ENCODE measurements around the gene VWA3A. TPM values are rescaled to one million over a fixed set of nuclear protein-coding genes. Genes with fewer than 3 reads are reported as not detected.
"Not testable (repeated sequence)": the region's sequence is repeated elsewhere in the genome, so short reads cannot be mapped to it uniquely, and the experiment has no call there.

VWA3A gene
- total RNA-seq, 2 donors from 2014 or later: not detected

DNA sequence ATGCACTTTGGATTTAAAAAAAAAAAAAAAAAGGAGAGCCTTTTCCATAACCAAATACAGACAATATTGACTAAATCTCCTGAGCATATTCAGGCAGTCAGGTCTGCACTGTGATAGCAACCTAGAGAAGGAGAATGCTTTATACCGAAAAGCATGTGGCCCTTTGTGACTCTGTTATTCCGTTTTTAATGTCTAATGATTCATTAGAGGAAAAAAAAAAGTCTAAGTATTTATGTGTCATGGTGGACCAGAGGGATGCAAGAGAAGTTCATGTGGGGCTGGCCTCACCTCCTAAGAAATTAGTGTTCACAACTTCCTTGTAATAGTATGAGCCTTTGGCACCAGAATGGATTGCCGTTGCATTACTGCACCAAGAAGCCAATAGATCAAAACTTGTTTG, 11.3 kb upstream of the VWA3A start:
- no peak for ATAC-seq
- DNase-seq: no peak
- intact Hi-C loops (cut with DNase I): no loop called here

DNA sequence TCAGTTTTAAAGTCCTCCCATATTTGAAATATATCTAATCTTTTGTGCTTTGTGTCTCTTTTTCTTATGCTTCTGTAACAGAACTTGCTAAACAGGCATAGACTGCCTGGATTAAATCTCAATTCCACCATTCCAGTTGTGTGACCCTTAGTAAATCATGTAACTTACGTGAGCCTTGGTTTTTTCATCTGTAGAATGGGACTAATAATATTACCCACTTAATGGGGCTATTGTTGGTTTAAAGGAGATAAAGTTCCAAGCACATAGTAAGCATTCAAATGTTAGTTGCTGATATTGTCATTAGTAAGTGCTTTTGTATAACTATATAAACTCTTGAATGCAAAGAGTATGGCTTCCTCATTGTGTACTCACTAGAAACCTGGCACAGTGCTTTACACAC, 5.9 kb upstream of the VWA3A start:
- ATAC-seq (no peak), DNase-seq (no peak)
- intact Hi-C loops (cut with DNase I): no loop called here

DNA sequence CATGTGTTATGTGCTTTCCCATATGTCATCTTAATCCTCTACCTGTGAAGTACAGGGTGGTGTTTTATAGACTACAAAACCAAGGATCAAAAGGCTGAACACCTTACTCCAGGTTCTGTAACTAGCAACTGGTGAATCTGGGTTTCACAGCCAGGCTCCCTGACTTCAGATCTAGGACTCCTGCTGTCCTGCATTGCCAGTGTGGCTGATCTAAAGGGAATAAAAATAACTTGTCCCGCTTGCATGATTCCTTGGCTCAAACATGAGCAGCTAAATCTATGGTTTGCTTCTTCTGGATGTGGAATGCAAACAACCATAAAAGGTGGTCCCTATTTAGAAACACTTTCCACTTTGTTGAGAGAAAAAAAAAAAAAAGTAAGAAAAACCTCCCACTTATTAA, 3.7 kb upstream of the VWA3A start:
- no peak for DNase-seq
- intact Hi-C loops (cut with DNase I): no loop called here
- ATAC-seq: no peak

DNA sequence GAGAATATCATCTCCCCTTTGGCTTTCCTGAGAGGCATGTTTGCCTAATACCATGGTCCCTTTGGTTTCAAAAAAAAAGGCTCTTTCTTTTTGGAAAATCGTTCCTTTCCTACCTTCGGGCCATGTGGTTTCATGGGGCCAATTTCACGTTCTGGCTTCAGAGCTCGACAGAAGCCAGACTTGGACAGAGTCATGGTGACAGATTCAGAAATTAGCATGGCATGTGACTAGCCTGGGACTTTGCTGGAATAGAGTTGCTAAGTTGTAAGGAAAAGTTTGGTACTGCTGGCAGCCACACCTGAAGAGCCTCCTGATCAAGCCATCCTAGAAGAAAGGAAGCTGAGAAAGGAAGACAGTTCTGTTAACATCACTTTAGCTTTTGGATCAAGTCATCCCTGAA, 2.4 kb upstream of the VWA3A start:
- intact Hi-C loops (cut with DNase I): loop anchor here in 1 of 2 donors (10.0 kb wide), 1 partner anchor 85 kb away; no protein-coding TSS in a partner anchor

DNA sequence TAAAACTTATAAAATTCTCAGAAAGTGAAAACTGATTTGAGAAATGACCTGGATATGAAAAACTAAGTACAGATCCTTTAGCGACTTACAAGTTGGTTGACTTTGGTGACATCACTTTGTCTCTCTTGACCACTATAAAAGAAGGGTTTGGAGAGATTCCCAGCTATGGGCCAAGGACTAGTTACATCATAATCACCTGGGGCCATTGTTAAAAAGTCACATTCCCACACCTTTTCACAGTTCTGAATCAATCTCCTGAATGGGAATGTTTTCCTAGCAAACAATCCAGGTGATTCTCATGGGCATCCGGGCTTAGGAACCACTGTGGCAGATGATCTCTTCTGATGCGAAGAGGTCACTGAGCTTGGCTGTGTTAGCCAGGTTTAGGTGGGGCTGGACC, 620 bp upstream of the VWA3A start:
- DNase-seq (no peak), ATAC-seq (no peak)
- intact Hi-C loops (cut with DNase I): loop anchor here in 1 of 2 donors (10.0 kb wide), 1 partner anchor 83 kb away; no protein-coding TSS in a partner anchor

More for the DNA sequence above, 2.4 kb upstream of the VWA3A start:
- DNase-seq (no peak), ATAC-seq (no peak)

DNA sequence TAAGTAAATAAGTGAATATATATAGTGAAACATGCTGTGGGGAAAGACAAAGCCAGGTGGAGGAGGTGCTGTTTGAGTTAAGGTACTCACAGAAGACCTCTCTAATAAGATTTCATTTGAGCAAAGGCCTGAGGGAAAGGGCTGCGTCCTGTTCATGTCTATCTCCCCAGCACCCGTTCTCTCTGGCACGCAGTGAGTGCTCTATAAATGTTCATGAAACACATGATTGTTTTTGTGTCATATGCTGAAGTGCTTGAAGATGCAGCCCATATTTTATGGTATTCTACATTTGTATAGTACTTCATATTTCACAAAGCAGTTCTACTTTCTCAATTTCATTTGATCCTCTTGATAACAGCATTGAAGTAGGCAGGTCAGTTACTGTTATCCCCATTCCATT, 990 bp downstream of the VWA3A start:
- intact Hi-C loops (cut with DNase I): loop anchor here in 1 of 2 donors (10.0 kb wide), 1 partner anchor 81 kb away; no protein-coding TSS in a partner anchor
- DNase-seq (no peak), ATAC-seq (no peak)

DNA sequence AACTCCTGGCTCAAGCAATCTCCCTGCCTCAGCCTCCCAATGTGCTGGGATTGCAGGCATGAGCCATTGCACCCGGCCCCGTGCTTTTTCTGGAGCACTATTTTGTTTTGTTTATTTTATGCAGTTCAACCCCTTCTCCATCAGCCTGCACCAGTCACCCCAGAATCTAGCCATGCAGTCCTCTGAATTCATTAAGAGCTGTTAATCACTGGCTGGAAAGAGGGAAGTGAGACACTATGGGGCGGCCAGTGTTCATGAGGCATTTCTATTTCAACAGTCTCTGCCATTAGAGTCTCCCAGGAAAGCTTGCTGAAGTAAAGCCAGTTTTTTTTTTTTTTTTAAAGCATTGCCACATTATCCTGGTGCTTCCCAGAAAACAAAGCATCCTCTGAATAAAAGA, 1.7 kb downstream of the VWA3A start:
- intact Hi-C loops (cut with DNase I): loop anchor here in 1 of 2 donors (10.0 kb wide), 1 partner anchor 81 kb away; no protein-coding TSS in a partner anchor
- ATAC-seq: no peak
- no peak for DNase-seq

DNA sequence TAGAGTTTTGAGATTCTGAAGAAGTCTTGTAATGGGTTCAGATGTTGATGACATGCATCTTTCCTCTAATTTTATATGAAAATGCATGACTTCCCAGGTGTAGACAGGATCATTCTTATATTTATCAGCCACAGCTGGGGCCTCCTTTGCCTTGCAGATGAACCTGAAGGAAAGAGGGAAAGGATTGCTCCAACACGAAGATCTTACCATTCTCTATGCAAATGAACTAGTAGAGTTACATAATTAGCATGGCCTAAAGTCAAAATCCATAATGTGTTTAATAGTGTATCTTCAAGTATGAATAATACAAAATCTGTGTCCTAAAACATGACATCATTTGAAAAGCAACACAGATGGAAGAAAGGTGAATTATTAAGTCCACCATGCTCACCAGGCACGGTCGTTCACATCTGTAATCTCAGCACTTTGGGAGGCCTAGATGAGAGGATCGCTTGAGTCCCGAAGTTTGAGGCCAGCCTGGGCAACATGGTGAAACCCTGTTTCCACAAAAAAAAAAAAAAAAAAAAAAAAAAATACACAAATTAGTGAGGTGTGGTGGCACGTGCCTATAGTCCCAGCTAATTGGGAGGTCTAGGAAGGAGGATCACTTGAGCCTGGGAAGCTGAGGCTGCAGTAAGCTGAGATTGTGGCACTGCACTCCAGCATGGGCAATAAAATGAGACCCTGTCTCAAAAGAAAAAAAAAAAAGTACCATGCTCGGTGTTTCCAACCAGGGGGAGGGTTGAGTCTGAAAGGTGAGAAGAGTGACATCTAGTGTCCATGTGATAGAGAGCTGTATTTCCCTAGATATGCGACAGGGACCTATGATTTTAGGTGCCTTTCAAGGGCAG, 6.3 kb downstream of the VWA3A start:
- peak; percentile 55 to 60 for ATAC-seq
- no peak for DNase-seq
- intact Hi-C loops (cut with DNase I): loop anchor here (2.0 to 10.0 kb wide), 3 partner anchors 76 to 98 kb away; partner anchors contain the start of gene PDZD9 (in 2 of the 2)

DNA sequence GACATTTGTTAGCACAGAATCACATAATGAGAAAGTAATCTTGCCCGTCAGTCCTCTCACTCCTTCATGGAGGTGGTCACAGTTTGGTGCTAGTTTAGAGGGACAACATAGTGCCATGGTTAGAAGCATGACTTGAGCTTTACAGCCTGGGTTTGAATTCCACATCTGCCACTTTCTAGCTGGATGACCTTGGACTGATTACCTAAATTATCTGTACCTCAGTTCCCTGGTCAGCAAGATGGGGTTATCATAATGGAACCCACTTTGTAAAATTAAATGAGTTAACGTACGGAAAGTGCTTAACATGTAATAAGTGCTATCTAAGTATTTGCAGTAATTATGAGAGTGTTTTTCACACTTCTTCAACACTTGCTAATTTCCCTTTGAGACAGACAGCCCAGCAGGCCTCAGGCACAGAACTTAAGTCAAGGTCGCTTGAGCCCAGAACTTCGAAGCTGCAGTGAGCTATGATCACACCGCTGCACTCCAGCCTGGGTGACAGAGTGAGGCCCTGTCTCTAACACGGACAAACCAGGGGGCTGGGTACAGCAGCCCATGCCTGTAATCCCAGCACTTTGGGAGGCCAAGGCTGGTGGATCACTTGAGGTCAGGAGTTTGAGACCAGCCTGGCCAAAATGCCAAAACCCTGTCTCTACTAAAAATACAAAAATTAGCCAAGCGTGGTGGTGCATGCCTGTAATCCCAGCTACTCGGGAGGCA, 7.1 kb downstream of the VWA3A start:
- DNase-seq (no peak), ATAC-seq (no peak)

DNA sequence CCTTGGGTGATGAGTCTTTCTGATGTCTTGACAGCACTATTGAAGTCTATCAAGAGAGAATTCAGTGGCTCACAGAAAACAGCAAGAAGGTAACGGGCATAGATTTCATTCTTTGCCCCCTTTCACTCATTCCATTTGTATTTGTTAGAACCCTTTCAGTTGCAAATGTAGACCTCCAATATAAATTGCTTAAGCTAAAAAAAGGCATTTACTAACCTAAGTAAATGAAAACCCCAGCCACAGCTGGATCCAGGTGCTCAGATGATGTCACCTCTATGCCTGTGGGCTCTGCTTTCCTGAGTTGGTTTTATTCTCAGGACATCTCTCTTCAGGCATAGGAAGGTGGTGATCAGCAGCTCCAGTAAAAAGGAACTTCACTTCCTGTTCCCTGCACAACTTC, 11.1 kb downstream of the VWA3A start:
- DNase-seq (no peak), ATAC-seq (no peak)
- intact Hi-C loops (cut with DNase I): no loop called here

More for the DNA sequence above, 7.1 kb downstream of the VWA3A start:
- intact Hi-C loops (cut with DNase I): loop anchor here (2.0 to 10.0 kb wide), 3 partner anchors 75 to 99 kb away; partner anchors contain the start of gene PDZD9 (in 2 of the 2)

DNA sequence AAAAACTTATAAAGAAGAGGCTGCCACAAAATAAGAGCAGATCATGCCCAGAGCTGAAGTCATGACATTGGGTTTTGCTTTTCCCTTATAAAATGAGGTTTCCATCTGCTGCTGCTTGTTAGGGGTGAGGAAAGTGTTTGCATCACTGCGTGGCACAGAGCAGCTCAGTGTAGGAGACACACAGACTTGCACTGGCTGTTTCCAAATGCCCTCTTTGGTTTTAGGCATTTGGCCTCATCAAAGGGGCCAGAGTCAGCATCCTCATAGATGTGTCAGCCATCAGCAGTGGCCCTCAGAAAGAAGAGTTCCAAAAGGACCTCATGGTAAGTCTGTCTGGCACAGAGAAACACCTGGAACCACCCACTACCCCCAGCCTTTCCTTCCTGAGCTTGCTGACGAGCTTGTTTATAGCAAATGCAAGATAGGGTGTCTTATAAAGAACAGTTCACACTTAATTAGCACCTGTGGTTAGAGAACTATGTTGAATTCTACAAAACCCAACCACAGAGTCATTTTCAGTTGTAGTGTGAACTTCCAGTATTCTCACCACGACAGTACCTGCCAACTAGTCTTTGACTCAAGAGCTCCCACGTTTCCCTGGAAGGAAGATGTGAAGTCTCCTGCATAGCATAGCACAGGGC, 17.0 kb downstream of the VWA3A start:
- intact Hi-C loops (cut with DNase I): no loop called here
- ATAC-seq: no peak

DNA sequence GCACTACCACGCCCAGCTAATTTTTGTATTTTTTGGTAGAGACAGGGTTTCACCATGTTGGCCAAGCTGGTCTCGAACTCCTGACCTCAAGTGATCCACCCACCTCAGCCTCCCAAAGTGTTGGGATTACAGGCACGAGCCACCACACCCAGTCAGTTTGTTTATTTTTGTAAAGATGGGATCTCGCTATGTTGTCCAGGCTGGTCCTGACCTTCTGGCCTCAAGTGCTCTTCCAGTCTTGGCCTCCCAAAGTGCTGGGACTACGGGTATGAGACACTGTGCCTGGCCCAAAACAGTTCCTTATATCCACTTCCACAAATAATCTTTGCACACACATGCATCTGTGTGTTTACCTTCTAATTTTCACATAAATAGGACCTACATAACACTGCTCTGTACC, 19.3 kb downstream of the VWA3A start:
- ATAC-seq; intact Hi-C loops (cut with DNase I); DNase-seq: not testable (repeated sequence)

More for the DNA sequence above, 17.0 kb downstream of the VWA3A start:
- no peak for DNase-seq

DNA sequence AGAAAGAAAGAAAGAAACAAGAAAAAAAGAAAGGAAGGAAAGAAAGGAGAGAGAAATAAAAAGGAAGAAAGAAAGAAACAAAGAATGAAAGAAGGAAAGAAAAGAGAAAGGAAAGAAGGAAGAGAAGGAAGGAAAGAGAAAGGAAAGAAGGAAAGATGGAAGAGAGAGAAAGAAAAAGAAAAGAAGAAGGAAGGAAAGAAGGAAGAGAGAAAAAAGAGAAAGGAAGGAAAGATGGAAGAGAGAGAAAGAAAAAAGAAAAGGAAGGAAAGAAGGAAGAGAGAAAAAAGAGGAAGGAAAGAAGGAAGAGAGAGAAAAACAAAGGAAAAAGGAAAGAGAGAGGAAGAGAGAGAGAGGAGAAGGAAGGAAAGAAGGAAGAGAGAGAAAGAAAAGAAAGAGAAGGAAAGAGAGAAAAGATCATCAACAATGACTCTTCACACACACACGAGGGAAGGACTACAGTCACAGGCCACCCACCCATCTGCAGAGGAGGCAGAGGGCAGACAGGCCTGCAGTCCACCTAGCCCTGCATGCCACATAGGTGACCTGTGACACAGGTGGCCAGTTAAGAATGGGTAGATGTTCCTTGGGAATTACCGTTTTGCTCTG, 23.9 kb downstream of the VWA3A start:
- ATAC-seq (no peak), DNase-seq (no peak)
- intact Hi-C loops (cut with DNase I): no loop called here

DNA sequence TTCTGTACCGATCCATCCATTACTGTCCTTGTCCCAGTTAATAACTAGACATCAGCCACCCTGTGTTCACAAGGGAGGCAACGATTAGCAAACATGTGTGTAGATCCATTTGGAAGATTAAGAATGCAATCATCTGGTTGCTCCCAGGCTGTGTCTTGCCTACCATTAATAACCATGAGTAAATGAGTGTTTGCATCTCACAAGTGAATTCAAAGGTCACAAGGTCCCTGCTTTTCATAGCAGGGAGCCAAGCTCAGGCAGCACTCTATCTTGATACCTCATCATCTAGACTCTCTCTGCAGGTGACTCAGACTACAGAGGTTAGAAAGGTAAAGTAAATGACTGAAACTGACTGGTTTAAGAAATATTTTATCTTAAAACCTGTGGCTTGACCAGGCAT, 25.3 kb downstream of the VWA3A start:
- DNase-seq: no peak
- no peak for ATAC-seq
- intact Hi-C loops (cut with DNase I): no loop called here

DNA sequence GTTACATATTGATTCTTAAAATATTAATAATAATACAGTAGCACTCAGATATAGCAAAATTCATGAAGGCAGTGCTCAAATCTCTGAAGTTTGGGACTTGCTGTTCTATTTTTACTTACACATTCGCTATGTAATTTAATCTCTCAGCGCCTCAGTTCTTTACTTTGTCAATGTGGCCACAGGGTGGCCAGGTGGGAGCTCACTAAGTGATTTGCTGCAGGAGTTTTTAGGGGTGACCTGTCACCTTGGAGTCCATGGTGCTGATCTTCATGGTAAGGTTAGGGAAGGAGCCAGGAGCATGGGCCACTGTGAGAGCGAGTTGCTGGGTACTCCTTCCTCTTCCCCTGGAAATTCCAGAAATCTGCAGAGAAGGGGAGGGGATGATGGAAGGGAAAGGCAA, 28.1 kb downstream of the VWA3A start:
- ATAC-seq (no peak), DNase-seq (no peak)
- intact Hi-C loops (cut with DNase I): no loop called here

DNA sequence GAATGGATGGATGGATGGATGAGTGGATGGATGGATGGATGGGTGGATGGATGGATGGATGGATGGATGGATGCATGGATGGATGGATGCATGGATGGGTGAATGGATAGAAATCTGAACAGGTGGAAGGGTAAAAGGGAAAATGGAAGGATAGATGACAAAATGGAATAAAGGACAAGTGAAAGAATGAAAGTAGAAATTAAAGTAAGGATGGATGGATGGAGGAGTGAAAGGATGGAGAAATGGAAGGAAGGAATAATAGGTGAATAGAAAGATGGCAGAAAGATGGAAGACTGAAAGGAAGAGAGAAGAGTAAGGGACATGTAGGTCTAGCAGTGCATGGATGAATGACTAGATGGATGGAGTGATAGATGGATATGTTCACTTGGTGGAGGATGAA, 29.9 kb downstream of the VWA3A start:
- ATAC-seq (no peak), DNase-seq (no peak)
- intact Hi-C loops (cut with DNase I): no loop called here

DNA sequence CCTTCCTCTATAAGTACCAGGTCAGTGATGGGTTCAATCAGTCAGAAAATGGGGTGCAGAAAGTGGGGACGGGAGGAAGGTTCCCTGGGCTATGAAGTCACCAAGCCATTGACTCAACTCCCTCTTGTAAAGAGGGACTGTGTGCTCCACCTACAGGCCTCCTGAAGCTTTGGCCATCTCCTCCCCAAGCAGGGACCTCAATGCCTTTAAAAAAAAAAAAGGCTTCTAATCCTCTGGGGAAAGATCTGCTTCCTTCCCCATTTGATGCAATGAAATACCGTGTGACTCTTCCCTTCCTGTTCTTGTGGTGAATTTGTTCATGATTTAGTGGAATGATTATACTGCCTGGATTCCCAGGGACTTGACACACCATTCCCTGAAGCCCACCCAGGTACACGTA, 30.8 kb downstream of the VWA3A start:
- intact Hi-C loops (cut with DNase I): no loop called here
- DNase-seq (no peak), ATAC-seq (no peak)

DNA sequence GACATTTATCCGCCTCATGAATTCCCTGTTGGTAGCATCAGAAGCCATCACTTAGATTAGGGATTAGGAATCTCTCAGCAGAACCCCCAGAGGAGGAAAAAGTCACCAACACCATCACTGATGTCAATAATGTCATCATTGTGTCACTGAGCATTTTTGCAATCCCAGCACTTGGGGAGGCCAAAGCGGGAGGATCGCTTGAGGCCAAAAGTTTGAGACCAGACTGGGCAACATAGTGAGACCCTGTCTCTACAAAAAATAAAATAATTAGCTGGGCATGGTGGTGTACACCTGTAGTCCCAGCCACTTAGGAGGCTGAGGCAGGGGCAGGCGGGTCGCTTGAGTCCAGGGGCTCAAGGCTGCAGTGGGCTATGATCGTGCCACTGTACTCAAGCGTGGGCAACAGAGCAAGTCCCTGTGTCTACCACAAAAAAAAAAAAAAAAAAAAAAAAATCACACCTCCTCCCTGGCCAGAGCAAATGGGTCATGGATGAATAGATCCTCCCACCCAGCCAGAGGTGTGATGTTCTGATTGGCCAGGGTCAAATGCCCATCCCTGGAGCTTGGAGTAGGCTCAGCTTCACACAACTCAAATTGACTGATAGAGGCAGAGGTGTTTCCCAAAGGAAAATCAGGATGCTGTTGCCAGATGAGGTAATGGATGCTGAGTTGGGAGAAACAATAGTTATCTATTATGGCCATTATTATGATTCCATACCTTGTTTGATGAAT, 31.6 kb downstream of the VWA3A start:
- DNase-seq: no peak
- intact Hi-C loops (cut with DNase I): no loop called here
- no peak for ATAC-seq
